Esophagus muscularis mucosa (tissue), 3 donors: Measurements from ENCODE around the gene PTCSC3.

ENCODE experiments used
- CTCF ChIP-seq, 3 experiments: fragments of 200-600 bp in 2 of 3; fragments of 450-650 bp in 1 of 3; sonication (generic) in 2 of 3; IDR thresholded peaks; one replicate each; pipeline ENCODE4 v1.5.1; 2017 to 2019; ENCODE audit warnings: antibody characterized with exemption in 3 of 3, mild to moderate bottlenecking in 2 of 3, moderate library complexity in 1 of 3
- POLR2AphosphoS5 ChIP-seq, 2 donors: sonication (generic); formaldehyde crosslinking; IDR thresholded peaks; one replicate each; pipeline ENCODE4 v1.6.1; 2017; ENCODE audit warnings: antibody characterized with exemption in 2 of 2

- TF ChIP-seq CTCF (IDR thresholded peaks at IDR 0.05) (no peak), POLR2AphosphoS5 (IDR thresholded peaks at IDR 0.05) (no peak)
Measured at GRCh38 chr14:36096090-36096489, 80.4 kb downstream of the PTCSC3 start.
